ENCODE measurements around the gene PPP1R14C.
"Not testable (repeated sequence)": the region's sequence is repeated elsewhere in the genome, so short reads cannot be mapped to it uniquely, and the experiment has no call there.

PPP1R14C gene

GRCh38 chr6:150142670-150143515 is at the start of gene PPP1R14C:
Gene PPP1R14C, plus strand, starts transcription at chr6:150143044. Its CDS starts 149 bp downstream, at chr6:150143193.
- DNase-seq = no peak

- no peak for DNase-seq
Measured at GRCh38 chr6:150093397-150093796, 49.4 kb upstream of the PPP1R14C start.

- DNase-seq = no peak
Measured at GRCh38 chr6:150098155-150098554, 44.7 kb upstream of the PPP1R14C start.

- DNase-seq = no peak
Measured at GRCh38 chr6:150099546-150099945, 43.3 kb upstream of the PPP1R14C start.

GRCh38 chr6:150099953-150100352 is 42.9 kb upstream of the PPP1R14C start:
- DNase-seq = no peak

- no peak for DNase-seq
Measured at GRCh38 chr6:150100745-150101144, 42.1 kb upstream of the PPP1R14C start.

GRCh38 chr6:150102750-150103270 is 40.0 kb upstream of the PPP1R14C start:
- no peak for DNase-seq

GRCh38 chr6:150112233-150112632 is 30.6 kb upstream of the PPP1R14C start:
- DNase-seq = no peak

GRCh38 chr6:150115769-150116168 is 27.1 kb upstream of the PPP1R14C start:
- DNase-seq = no peak

GRCh38 chr6:150116200-150116800 is 26.5 kb upstream of the PPP1R14C start:
- no peak for DNase-seq

GRCh38 chr6:150118203-150118602 is 24.6 kb upstream of the PPP1R14C start:
- DNase-seq = no peak

GRCh38 chr6:150118627-150119026 is 24.2 kb upstream of the PPP1R14C start:
- DNase-seq = no peak

- no peak for DNase-seq
Measured at GRCh38 chr6:150119173-150119572, 23.7 kb upstream of the PPP1R14C start.

- DNase-seq = no peak
Measured at GRCh38 chr6:150123645-150124044, 19.2 kb upstream of the PPP1R14C start.

- DNase-seq = no peak
Measured at GRCh38 chr6:150124235-150124634, 18.6 kb upstream of the PPP1R14C start.

GRCh38 chr6:150126641-150127291 is 16.1 kb upstream of the PPP1R14C start:
- DNase-seq = no peak

GRCh38 chr6:150128425-150128824 is 14.4 kb upstream of the PPP1R14C start:
- DNase-seq = no peak

GRCh38 chr6:150129616-150130505 is 13.0 kb upstream of the PPP1R14C start:
- DNase-seq = no peak

GRCh38 chr6:150133686-150134085 is 9.2 kb upstream of the PPP1R14C start:
- no peak for DNase-seq

GRCh38 chr6:150134280-150134920 is 8.4 kb upstream of the PPP1R14C start:
- no peak for DNase-seq

GRCh38 chr6:150137711-150138110 is 5.1 kb upstream of the PPP1R14C start:
- DNase-seq = not testable (repeated sequence)

GRCh38 chr6:150138638-150139037 is 4.2 kb upstream of the PPP1R14C start:
- DNase-seq = no peak

Measured in activated effector memory CD4-positive, alpha-beta T cell treated with anti-CD3 and anti-CD28 coated beads, Interleukin-2, amount 50 U/mL, for 16 hours (primary cell).